Measurements from ENCODE around the gene PON3.
"Not testable (repeated sequence)": the region's sequence is repeated elsewhere in the genome, so short reads cannot be mapped to it uniquely, and the experiment has no call there.

The PON3 gene

DNA sequence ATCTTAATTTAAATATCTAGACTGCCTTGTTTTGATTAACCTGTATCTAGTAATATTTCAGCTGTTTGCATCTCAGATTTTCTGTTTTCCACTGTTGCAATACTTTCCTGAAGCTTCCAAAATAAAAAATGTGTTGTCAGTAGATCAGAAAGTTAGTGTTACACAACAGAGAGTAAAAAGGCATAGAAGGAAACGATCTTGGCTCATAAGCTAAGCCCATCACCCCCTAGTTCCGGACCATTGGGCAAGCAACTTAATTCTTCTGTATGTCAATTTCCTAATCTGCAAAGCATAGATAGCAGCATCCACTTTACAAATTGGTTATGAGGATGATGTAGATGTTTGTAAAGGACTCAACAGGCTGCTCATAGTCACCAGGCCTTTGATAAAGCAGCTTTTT lies 4.4 kb downstream of the PON3 start:
- Mint-ChIP-seq H3K4me3 (no peak overlapping the region), H3K4me1 (no peaks in the 10 kb centered on the region), H3K9me3 (peaks cover 2% of the 10 kb centered on the region), H3K36me3 (no peaks in the 10 kb centered on the region), H3K27me3 (peaks cover 14% of the 10 kb centered on the region), H3K27ac (no peak overlapping the region)

DNA sequence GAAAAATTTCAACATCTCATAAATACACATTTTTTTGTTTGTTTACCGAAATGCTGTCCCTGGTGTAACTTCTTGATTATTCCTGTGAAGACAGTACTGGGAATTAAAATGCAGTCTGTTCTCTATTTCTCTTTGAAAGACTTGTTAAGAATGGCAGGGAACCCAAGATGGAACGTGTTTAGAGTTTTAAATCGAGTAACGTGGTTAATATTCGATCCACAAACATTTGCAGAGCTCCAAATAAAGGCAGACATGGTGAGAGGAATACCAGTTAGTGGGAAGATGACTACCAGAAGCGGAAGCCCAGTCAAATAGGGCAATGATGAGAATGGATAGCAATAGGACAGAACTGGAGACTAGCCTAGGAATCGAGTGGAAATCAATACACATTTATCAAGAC lies 6.7 kb downstream of the PON3 start:
- H3K27ac Mint-ChIP-seq, result no peak overlapping the region
- H3K9me3 Mint-ChIP-seq, result peaks cover 12% of the 10 kb centered on the region
- H3K27me3 Mint-ChIP-seq, result peaks cover 11% of the 10 kb centered on the region
- H3K4me1 Mint-ChIP-seq, result no peaks in the 10 kb centered on the region
- H3K36me3 Mint-ChIP-seq, result no peaks in the 10 kb centered on the region
- H3K4me3 Mint-ChIP-seq, result no peak overlapping the region

DNA sequence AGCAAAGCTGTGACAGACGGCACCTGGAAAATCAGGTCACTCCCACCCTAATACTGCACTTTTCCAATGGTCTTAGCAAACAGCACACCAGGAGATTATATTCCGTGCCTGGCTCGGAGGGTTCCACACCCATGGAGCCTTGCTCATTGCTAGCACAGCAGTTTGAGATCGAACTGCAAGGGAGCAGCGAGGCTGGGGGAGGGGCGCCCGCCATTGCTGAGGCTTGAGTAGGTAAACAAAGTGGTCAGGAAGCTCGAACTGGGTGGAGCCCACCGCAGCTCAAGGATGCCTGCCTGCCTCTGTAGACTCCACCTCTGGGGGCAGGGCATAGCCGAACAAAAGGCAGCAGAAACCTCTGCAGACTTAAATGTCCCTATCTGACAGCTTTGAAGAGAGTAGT lies 16.7 kb downstream of the PON3 start:
- H3K9me3 Mint-ChIP-seq, H3K27ac Mint-ChIP-seq, H3K36me3 Mint-ChIP-seq, H3K27me3 Mint-ChIP-seq, H3K4me1 Mint-ChIP-seq, H3K4me3 Mint-ChIP-seq: not testable (repeated sequence)

DNA sequence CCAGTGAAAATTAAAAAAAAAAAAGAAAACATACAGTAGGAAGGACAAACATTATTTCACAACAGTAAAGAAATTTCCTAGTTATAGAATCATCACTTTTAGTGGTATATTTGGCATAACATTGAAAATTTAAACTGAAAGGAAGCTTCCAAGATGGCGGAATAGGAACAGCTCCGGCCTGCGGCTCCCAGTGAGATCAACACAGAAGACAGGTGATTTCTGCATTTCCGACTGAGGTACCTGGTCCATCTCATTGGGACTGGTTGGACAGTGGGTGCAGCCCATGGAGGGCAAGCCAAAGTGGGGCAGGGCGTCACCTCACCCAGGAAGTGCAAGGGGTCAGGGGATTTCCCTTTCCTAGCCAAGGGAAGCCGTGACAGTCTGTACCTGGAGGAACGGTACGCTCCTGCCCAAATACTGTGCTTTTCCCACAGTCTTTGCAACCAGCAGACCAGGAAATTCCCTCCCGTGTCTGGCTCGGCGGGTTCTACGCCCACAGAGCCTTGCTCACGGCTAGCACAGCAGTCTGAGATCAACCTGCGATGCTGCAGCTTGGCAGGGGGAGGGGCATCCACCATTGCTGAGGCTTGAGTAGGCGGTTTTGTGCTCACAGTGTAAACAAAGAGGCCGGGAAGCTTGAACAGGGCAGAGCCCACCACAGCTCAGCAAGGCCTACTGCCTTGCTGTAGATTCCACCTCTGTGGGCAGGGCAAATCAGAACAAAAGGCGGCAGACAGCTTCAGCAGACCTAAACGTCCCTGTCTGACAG lies 19.4 kb downstream of the PON3 start:
- Mint-ChIP-seq H3K27me3 (peaks cover 3% of the 10 kb centered on the region), H3K4me3 (no peak overlapping the region), H3K4me1 (no peaks in the 10 kb centered on the region), H3K9me3 (no peaks in the 10 kb centered on the region), H3K36me3 (no peaks in the 10 kb centered on the region), H3K27ac (no peak overlapping the region)

DNA sequence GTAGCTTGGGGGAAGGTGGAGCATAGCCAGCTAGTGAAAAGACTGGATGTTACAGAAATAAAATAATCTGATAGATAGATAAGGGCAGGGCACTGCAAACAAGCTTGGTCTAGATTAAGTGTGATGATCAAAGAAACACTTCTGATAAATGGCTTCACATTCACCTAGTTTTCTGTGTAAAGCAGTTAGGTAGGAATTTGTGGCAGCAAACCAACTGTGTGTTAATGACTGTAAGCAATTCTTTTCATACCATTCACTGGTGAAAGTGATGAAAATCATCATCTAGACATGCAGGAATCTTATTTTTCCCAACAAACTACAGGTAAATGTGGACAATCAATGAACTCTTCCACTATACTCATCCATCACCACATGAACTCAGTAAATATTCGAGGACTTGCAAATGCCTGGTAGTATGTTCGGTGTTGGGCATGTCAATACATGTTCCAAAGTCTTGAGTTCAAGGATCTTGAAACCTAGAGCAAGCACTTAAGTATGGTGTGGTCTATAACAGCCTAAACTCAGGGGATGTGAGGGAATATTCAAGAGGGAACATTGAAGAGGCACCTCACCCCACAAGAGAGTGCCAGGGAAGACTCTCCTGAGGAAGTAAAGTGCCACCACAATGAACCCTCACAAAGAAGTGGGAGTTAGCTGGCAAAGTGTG lies 20.5 kb downstream of the PON3 start:
- Mint-ChIP-seq H3K9me3 (no peaks in the 10 kb centered on the region), H3K27ac (no peak overlapping the region), H3K36me3 (no peaks in the 10 kb centered on the region), H3K27me3 (peaks cover 3% of the 10 kb centered on the region), H3K4me1 (no peaks in the 10 kb centered on the region), H3K4me3 (no peak overlapping the region)

DNA sequence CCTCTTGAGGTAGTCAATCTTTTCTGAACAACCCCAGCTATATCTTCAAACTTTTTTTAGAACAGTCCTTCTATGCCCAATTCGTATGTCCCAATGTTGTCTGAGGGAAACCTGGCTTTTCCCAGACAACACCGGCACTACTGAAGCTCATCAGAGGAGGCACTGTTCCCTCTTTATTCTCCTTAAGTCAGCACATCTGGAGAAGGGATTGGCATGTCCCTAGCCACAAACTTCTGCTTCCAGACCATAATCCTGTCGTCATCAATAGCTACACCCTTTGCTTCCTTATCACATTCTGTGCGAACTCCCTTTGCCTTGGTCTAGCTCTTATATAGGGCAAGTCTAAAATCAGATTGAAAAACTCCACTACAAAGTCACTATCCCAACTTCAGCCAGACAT lies 22.9 kb downstream of the PON3 start:
- H3K27me3 Mint-ChIP-seq, result peaks cover 3% of the 10 kb centered on the region
- no peaks in the 10 kb centered on the region for H3K36me3 Mint-ChIP-seq
- H3K4me1 Mint-ChIP-seq, result no peaks in the 10 kb centered on the region
- H3K27ac Mint-ChIP-seq, result no peak overlapping the region
- no peak overlapping the region for H3K4me3 Mint-ChIP-seq
- H3K9me3 Mint-ChIP-seq, result no peaks in the 10 kb centered on the region

DNA sequence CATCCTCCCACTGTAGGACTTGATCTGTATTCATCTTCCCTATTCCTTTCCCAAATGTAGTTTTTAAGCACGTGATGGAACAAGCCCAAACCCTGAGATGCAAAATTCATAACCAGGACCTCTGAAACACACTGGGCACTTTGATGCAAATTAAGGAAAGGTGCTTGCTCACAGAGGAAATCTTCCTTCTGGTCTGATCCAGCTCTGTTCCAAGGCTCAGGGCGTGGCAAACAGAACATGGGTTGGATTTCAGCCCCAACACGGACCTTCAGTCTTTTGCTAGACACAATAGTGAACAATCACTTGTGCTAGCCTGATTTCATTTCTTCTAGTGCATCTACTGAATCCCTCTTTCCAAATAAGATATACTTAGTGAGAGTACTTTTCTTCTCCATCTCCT lies 27.9 kb downstream of the PON3 start:
- Mint-ChIP-seq H3K4me1 (no peaks in the 10 kb centered on the region), H3K27ac (no peak overlapping the region), H3K9me3 (no peaks in the 10 kb centered on the region), H3K36me3 (no peaks in the 10 kb centered on the region), H3K4me3 (no peak overlapping the region), H3K27me3 (no peaks in the 10 kb centered on the region)

DNA sequence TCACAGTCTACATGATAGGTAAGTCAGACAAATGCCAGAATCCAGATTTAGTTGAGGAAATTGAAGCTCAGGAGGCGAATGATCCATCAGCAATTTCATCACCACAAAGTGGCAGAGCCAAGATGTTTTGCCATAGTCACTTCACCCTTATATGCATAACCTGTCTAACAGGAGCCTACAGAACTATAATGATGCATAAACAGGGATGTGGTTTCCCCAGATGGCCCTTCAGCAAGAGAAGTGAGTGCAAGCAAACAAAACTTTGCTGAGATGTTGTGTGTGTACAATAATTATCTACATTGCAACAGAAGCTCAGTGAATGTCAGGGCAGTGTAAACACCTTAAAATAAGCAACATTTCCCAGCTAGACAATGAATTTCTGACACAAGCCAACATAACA lies 28.6 kb downstream of the PON3 start:
- Mint-ChIP-seq H3K4me1 (no peaks in the 10 kb centered on the region), H3K36me3 (no peaks in the 10 kb centered on the region), H3K27me3 (no peaks in the 10 kb centered on the region), H3K4me3 (no peak overlapping the region), H3K9me3 (no peaks in the 10 kb centered on the region), H3K27ac (no peak overlapping the region)

DNA sequence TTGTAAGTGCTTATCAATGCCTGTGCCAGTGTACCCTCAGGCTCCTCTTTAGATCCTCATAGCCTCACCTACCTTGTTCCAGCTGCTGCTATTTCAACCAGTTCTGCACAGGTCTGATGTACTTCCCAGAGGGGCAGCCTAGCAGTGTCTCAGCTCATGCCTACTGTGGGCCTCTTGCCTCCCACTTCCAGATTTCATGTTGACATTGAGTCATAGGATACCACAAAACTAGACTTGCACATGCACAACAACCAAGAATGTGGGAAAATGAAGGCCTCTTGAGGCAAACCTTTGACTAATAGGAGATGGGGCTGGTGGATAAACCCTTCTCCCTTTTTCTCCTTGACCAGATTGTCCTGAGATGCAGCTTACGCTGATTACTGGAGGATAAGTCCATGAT lies 31.0 kb downstream of the PON3 start:
- no peaks in the 10 kb centered on the region for H3K36me3 Mint-ChIP-seq
- no peaks in the 10 kb centered on the region for H3K9me3 Mint-ChIP-seq
- H3K4me3 Mint-ChIP-seq, result no peak overlapping the region
- no peaks in the 10 kb centered on the region for H3K27me3 Mint-ChIP-seq
- no peak overlapping the region for H3K27ac Mint-ChIP-seq
- no peaks in the 10 kb centered on the region for H3K4me1 Mint-ChIP-seq

DNA sequence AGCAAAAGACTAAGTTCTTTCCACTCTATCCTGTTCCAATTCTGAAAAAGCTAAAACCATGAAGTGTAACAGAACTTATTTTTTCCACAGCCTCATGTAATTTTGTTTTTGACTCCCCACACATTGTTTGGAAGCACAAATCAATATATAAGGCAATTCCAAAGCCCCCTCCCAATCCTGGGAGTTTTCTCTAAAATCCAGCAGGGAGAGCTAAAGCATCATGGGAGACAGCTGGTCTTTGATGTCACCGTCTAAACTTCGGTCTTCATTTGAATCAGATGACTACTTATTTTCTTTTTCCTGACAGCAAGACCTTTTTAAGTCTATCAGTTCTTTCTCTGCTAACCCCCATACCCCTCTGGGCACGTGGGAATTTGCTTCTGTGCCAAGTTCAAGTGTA lies 38.6 kb downstream of the PON3 start:
- Mint-ChIP-seq H3K27ac (no peak overlapping the region), H3K27me3 (peaks cover 5% of the 10 kb centered on the region), H3K36me3 (no peaks in the 10 kb centered on the region), H3K4me1 (no peaks in the 10 kb centered on the region), H3K9me3 (no peaks in the 10 kb centered on the region), H3K4me3 (no peak overlapping the region)

DNA sequence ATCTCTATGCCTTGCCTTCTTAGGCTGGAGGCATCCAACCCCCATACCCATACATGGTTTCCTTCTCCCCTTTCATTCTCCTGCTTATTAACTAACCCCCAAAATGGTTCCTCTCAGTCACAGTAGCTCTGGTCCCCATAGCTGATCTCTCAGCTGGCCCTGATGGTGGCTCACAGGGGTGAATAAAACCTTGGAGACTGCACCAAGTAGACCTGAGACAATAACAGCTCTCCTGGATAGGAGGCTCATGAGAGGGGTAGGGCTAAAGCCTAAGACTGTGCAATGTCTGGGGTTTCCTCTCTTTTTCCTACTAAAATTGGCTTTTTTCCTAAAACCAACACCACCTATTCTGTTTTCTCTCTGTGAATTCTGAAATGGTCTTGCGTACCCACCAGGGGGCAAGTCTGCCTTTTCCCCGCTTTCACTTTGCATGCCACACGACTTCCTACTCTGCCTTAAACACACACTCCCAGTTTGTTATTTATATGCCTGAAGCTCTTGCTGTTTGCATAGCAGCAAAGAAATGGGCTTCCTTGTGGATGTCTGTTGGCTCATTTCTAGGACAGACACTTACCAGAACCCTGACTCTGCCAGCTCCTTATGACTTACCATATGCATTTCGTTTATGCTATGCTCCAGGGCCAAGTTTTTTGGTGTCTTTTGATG lies 53.4 kb downstream of the PON3 start:
- H3K4me3 Mint-ChIP-seq, result no peak overlapping the region
- no peaks in the 10 kb centered on the region for H3K9me3 Mint-ChIP-seq
- no peak overlapping the region for H3K27ac Mint-ChIP-seq
- H3K4me1 Mint-ChIP-seq, result no peaks in the 10 kb centered on the region
- no peaks in the 10 kb centered on the region for H3K27me3 Mint-ChIP-seq
- H3K36me3 Mint-ChIP-seq, result no peaks in the 10 kb centered on the region

DNA sequence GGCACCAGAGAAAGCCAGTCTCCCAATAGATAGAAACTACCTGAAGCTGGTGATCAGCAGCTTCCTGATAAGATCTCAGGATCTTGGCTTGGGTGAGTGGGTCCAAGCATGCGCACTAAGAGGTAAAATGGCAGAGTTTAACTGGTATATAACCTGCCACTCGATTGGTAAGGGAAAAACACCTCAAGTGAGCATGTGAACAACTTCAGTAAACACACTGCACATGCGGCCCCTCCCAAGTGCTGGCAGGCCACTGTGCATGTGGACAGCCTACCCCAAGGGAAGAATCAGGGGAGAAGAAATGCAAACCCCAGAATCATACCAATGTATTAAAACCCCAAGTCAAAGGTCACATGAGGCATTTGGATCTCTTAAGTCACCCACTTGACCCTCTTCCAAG lies 54.1 kb downstream of the PON3 start:
- Mint-ChIP-seq H3K36me3 (no peaks in the 10 kb centered on the region), H3K9me3 (no peaks in the 10 kb centered on the region), H3K27me3 (no peaks in the 10 kb centered on the region), H3K4me3 (no peak overlapping the region), H3K27ac (no peak overlapping the region), H3K4me1 (no peaks in the 10 kb centered on the region)

DNA sequence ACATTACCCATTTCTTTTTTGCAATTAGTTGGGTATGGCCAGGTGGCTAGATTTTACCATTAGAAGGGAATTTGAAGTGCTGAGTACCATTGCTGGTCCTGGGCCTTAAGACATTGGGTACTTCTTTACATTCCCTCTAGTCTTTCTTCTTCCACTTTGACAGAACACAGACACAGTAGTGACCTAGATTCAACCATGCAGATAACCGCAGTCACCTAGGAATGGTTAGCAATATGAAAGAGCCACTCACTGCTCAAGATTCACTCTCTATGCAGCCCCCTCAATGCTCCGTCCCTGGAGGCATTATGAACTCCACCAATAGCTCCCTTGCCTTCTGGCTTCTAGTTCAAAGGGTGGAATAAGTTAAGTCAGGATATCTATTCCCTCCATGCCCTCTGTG lies 55.7 kb downstream of the PON3 start:
- Mint-ChIP-seq H3K36me3 (no peaks in the 10 kb centered on the region), H3K27me3 (no peaks in the 10 kb centered on the region), H3K4me1 (no peaks in the 10 kb centered on the region), H3K9me3 (no peaks in the 10 kb centered on the region), H3K27ac (no peak overlapping the region), H3K4me3 (no peak overlapping the region)

DNA sequence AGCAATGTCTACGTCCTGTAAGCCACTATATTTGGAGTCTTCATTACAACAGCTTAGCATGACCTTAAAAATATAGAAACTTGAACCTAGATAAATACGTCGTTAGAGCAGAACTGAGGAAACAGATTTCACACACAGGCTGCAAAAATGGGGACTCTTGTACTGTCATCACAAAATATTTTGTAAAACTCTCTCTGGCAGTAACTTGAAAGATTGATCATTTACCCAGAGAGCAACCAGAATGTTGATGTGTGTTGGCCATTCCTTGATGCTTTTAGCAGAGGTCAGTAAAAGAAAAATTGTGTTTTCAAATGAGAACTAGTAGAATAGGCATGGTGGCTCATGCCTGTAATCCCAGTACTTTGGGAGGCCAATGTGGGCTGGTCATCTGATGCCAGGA lies 57.3 kb downstream of the PON3 start:
- Mint-ChIP-seq H3K9me3 (no peaks in the 10 kb centered on the region), H3K4me3 (no peak overlapping the region), H3K36me3 (no peaks in the 10 kb centered on the region), H3K27me3 (no peaks in the 10 kb centered on the region), H3K4me1 (no peaks in the 10 kb centered on the region), H3K27ac (no peak overlapping the region)

DNA sequence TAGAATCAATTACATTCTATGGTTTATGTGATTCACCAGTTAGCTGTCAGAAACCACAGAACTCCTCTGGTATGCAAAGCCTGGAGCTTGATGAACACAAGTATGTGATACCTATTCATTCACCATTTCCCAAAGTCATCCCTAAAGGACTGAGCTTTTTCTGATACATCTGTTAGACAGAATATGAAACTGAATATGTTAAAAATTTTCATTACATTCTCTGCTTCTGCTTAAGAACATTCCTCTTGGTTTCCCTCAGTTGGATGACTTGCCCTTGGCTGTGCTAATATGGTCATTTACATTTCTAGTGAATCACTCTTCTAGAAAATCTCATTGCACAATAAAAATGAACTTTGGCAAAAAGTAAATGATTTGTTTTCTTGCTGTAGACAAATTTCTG lies 61.1 kb downstream of the PON3 start:
- H3K4me3 Mint-ChIP-seq, result no peak overlapping the region

DNA sequence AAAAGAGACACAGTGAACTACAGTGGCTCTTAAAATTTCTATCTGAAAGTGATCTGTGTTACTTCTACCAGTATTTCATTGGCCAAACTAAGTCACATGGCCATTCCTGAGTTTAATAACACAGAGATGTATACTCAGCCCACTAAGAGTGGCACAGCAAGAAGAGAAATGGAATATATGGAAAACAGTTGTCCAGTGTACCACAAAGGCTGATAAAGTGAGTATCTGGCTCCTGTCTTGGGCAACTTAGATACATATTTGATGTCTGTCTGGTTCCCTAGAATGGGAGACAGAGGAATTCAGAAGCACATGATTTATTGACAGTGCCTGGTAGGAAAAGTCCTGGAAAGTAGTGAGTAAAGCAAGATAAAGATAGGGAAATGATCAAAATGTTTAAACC lies 61.7 kb downstream of the PON3 start:
- H3K4me3 Mint-ChIP-seq, result no peak overlapping the region
- H3K9me3 Mint-ChIP-seq, result no peaks in the 10 kb centered on the region
- H3K27ac Mint-ChIP-seq, result no peak overlapping the region
- peaks cover 15% of the 10 kb centered on the region for H3K4me1 Mint-ChIP-seq
- no peaks in the 10 kb centered on the region for H3K36me3 Mint-ChIP-seq
- H3K27me3 Mint-ChIP-seq, result no peaks in the 10 kb centered on the region

More for the DNA sequence above, 61.1 kb downstream of the PON3 start:
- H3K27me3 Mint-ChIP-seq, result no peaks in the 10 kb centered on the region
- no peaks in the 10 kb centered on the region for H3K36me3 Mint-ChIP-seq
- no peak overlapping the region for H3K27ac Mint-ChIP-seq
- peaks cover 12% of the 10 kb centered on the region for H3K4me1 Mint-ChIP-seq
- H3K9me3 Mint-ChIP-seq, result no peaks in the 10 kb centered on the region
